Amniotic stem cell (primary cell): ENCODE measurements around the gene BAX.
A peak's percentile ranks its signal among the peaks of the same experiment; 100 is the strongest.

Source experiments
- DNase-seq: peaks from one replicate; lab custom pipeline; 2025; lab: John Stamatoyannopoulos, UW

BAX gene

DNA sequence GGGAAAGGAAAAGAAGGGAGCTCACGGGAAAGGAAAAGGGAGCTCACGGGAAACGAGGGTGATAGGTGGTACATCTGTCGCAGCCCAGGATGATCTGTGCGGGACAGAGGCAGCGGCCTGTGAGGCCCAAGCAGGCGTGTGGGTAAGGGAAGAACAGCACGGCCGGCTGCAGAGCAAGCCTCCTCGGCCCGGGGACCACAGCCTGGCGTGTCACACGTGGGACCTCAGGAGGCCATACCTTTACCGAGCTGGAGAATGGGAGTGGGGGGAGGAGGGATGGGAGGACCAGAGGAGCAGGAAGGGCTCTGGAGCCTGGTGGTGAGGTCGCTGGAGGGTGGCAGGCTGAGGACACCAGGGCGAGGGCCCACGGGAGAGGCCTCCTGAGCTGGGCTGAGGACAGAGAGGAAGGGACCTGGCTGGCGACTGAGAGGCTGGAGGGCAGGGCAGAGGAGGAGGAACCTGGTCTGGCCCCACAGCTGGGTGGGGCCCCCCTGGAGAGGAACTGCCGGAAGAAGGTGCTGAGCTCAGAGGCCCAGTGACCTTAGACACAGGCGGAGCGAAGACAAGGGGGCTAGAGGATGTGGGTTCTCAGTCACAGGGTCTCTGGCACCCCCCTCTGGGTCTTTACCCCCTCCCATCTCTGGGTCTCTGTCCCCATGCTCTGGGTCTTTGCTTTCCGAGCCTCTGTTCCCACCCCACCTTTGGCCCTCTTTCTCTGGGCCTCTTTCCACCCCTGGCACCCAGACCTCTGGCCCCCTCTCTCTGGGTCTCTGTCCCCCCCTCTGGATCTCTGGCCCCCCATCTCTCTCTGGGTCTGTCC lies 7.6 kb downstream of the BAX start:
- DNase-seq = no peak

DNA sequence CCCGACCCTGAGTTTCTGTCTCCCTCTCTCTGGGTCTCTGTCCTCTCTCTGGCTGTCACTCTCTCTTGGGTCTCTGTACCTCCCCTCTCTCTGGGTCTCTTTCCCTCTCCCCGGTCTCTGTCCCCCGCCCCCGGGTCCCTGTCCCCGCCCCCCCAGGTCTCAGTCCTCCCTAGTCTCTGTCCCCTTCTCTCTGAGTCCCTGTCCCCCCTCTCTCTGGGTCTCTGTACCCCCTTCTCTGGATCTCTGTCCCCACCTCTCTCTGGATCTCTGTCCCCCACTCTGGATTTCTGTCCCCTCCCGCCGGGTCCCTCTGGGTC lies 8.1 kb downstream of the BAX start:
- DNase-seq = no peak

DNA sequence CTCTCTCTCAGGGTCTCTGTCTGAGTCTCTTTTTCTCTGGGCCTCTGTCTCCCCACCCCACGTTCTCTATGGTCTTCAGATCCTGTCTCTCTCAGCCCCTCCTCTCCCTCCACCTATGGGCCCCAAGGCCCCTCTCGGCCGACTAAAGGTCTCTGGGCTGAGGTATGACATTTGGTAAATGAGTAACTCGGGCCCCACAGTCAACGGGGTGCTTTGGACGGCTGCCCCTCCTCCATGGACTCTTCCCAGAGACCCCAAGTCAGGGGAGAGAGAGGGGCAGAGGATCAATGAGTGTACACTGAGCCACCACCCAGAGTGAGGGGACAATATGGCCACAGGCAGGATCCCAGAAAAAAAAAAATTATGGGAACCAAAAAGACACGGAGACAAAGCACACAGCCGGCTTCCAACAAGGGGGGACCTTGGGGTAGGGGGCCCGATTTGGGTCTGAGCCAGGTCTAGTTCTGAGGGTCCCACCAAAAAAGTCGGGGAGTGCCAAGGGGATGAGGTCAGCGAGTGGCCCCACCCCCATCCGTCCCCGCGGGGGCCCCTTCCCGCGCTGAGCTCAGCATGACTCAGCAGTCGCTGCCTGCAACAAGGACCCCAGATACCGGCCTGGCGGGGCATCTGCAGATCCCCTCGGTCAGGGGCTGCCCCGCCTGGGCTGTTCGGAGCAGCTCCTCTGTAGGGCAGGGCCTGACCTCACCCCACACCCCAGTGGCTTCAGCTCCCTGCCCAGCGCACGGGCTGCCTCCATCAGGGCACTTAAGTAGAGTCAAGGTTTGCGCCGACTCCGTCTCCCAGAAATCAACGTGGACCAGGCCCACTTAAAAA lies 8.9 kb downstream of the BAX start:
- DNase-seq = peak; percentile 40

DNA sequence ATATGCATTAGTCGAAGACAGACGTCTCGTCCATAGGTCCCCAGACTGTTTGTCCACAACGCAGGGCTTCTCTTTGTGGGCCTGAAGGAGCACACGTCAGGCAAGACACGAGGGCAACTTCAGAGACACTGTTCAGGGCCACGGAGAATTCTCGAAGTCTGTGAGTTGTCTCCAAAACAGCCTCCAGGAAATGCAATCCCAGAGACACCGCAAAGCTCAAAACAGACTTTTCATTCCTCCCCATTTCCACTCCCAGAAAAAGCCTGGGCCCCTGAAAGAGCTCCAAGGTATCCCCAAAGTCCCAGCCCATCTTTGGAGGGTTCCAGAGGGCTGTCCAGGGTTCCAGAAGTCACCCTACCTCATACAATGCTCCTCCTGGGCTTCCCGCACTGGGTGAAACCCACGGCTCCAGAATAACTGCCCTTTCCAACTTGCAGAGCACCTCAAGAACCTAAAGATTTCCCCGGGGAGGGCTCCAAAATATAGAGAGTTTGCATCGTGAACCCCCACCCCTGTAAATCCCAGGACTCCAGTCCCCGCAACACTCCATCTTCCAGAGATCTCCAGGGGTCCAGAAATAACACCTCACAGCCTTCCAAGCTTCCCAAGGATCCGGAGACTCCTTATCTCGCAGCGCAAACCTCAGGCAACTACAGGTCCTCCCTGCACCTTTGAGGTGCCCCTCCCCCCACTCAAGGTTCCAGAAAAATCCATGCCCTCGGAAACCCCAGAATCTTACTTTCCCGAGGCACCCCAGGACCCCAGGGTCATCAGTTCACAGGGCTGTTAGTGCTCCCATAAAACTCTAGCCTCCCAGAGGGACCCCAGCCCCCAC lies 9.7 kb downstream of the BAX start:
- no peak for DNase-seq

DNA sequence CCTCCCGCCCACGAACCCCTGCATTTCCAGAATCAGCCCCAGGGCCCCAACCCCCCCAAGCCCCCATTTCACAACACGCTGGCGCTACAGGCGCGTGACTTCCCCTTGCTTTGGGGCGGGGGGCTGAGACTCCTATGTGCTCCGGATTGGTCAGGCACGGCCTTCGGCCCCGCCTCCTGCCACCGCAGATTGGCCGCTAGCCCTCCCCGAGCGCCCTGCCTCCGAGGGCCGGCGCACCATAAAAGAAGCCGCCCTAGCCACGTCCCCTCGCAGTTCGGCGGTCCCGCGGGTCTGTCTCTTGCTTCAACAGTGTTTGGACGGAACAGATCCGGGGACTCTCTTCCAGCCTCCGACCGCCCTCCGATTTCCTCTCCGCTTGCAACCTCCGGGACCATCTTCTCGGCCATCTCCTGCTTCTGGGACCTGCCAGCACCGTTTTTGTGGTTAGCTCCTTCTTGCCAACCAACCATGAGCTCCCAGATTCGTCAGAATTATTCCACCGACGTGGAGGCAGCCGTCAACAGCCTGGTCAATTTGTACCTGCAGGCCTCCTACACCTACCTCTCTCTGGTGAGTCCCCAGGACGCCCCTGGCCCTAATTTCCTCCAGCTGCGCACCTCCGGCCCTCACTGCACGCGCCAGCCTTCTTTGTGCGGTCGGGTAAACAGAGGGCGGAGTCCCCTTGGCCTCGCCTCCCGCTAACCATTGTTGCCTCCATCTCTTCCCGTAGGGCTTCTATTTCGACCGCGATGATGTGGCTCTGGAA lies 10.5 kb downstream of the BAX start, which contains the start of gene FTL:
Gene FTL, plus strand, starts transcription at position 270 of the 766 bp plus-strand sequence. Its CDS starts 199 bp downstream, at position 469.
- DNase-seq = peak; percentile 87

DNA sequence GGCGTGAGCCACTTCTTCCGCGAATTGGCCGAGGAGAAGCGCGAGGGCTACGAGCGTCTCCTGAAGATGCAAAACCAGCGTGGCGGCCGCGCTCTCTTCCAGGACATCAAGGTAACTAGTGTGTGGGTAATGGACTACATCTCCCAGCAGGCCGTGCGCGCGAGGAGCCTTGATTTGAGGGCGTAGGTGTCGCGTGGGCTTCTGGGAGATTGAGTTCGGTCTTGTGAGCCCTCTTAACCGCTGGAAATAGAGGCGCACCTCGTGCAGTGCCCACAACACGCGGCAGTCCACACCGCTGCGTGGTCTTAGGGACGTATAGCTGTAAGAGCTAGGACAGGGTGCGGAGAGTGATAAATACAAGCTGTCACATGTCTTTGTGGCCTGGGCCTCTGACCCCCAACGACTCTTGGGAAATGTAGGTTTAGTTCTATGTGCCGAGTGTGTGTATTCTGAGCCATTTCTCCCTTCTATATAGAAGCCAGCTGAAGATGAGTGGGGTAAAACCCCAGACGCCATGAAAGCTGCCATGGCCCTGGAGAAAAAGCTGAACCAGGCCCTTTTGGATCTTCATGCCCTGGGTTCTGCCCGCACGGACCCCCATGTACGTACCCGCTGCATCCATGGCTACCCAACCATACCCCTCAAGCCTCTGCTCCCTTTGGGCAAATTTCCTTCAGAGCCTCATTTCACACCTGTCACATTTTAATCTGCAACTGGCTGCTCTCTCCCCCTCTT lies 11.3 kb downstream of the BAX start:
- DNase-seq = peak; percentile 74

DNA sequence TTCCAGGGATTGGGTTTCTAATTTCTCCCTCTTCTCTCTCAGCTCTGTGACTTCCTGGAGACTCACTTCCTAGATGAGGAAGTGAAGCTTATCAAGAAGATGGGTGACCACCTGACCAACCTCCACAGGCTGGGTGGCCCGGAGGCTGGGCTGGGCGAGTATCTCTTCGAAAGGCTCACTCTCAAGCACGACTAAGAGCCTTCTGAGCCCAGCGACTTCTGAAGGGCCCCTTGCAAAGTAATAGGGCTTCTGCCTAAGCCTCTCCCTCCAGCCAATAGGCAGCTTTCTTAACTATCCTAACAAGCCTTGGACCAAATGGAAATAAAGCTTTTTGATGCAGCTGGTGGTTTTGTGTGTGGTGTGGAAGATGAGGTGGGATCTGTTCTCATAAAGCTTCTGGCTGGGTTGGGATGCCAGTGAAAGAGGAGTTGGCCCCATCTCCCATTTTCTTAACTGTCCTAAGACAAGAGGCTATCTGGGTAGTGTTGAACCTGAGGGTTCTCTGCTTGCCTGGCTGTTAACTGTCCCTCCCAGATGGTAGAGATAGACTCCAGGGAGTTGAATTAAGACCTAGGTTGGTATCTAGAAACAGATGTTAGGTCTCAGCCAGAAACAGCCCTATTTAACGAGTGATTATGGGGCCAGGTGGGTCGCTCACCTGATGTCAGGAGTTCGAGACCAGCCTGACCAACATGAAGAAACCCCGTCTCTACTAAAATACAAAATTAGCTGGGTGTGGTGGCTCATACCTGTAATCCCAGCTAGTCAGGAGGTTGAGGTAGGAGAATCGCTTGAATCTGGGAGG lies 12.1 kb downstream of the BAX start:
- no peak for DNase-seq

DNA sequence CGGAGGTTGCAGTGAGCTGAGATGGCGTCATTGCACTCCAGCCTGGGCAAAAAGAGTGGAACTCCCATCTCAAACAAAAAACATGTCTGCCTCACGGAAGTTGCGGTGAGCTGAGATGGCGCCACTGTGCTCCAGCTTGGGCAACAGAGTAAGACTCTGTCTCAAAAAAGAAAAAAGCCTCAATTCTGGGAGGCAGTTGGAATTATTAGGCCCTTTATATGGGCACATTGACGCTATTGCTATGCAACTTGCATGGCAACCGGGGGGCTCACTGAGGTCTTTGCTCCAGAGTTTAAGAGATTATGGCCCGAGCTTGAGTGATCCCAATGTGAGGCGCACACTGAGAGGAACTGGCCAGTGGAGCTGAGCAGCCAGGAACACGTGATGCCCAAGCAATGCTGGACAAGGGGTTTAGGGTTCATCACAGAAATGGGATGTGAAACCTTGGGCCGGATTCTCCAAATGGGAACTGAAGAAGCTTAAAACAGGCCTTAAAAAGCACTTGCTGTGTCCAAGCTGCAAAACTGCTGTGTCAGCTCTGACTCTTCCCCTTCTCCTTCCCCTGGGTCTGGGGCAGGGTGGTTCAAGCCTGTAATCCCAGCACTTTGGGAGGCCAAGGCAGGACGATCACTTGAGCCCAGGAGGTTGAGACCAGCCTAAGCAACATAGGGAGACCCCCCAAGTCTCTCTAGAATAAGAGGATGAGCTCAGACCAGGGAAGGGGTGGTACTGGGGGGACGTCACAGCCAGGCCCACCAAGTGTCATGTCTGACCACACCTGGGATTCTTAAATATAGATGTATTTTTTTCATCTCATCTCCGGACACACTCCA lies 12.9 kb downstream of the BAX start:
- no peak for DNase-seq

DNA sequence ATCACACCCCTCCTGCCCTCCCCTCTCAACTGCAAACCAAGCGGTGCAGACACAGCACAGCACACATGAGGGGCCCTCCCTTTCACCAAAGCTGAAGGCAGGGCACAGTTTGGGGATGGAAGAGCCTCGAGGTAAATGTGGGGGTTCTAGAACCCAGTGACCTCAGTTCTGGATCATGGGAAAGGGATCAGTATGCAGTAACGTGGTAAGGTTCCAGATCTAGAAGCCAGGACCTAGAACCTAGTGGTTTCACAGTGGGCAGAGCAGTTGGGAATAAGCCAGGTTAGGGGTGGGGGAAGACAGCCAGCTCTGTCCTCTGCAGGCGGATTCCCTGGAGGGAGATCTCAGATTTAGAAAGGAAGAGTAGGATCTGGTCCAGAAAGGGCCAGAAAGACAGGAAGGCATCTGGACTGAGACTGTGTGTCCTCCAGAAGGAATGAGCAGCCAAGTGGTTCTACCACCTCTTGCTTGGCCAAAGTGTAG lies 13.5 kb downstream of the BAX start:
- no peak for DNase-seq

DNA sequence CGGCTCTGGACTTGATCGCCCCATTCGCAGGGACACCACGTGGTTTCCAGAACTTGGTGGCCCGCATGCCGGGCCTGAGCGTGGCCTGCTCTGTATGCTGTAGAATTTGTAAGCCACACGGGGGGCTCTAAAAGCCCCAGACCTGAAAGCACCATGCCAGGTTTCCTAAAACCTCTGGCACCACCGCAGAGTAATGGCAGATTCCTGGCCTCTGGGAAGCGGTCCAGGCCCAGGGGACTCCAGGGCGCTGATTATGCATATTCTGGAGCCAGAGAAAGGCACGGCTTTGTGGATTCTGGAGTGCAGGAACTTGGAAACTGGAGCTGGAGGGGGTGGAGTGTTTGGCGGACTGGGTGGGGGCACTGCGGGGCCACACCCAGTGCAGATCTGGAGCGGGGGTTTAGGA lies 14.1 kb downstream of the BAX start:
- DNase-seq = no peak

DNA sequence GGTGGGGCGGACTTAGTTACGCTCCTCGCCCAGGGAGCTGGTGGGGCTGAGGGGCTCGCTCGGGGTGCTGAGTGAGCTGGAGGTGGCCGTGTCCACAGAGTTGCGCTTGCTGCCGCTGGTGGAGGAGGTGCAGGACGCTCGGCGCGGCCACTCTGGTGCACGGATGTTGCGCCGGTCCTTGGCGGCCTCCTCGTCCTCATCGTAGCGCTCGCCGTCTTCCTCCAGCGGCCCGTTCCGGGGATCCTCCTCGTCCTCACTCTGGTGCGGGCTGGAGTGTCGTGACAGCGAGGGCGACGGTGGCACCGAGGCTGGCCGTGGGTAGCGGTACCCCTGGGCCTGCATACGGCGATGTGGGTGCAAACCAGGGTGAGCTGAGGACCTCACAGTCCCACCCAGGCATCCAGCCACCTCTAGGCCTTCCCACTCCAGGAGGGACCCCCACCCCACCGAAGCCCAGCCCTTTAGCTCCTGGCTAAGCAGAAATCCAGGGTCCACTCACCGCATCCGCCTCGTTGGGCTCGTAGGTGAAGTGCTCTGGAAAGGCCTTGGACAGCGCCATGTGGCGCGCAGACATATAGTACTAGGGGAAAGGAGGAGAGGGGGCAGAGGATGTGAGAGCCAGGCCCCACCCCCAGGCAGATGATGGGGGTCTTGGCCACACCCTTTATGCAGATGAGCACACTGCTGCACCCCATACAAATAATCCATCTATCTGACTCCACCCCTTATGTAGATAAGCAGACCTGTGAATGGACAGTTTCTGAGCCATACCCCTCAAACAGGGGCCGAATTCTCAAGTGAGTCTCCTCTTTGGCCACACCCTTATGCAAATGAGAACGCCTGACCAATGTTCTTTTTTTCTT lies 14.8 kb downstream of the BAX start:
- no peak for DNase-seq

DNA sequence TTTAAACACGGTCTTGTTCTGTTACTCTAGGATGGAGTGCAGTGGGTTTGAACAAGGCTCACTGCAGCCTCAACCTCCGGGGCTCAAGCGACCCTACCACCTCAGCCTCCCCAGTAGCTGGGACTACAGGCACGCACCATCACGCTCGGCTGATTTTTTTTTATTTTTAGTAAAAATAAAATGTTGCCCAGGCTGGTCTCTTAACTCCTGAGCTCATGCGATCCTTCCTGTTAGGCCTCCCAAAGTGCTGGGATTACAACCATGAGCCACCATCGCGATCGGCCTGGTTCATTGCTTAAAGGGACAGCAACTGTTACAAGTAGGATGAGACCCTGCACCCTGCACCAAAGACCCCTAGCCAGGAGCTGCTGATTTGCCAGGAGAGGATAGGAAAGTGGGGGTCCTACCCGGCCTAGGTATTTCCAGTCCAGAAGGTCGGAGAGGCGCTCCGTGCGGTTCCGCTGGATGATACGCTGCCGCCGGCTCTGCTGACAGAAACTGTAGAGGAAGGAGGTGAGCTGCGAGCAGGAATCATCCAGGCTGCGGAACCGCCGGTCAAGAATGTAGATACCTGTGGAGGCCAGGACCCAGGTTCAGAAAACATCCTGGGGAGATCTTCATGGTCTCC lies 15.6 kb downstream of the BAX start:
- no peak for DNase-seq

DNA sequence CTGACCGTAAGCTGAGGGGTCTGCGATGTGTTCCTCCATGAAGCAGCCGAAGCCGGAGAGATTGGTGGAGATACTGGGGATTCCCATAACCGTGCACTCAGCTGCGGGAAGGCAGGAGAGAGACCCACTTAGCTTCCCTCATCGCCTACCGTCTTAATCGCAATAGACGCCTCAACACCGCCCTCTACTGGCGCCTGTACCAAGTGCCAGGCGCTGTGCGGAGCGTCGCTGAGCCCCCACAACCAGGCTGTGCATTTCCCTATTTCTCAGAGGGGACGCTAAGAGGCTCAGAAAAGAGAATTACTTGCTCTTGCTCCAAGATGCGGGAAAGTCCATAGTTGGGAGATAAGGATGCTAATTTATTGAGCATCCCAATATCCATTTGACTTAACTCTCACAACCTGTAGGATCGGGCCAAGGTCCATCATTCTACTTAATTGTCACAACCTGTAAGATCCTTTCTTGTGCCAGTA lies 16.3 kb downstream of the BAX start:
- DNase-seq = peak; percentile 39

DNA sequence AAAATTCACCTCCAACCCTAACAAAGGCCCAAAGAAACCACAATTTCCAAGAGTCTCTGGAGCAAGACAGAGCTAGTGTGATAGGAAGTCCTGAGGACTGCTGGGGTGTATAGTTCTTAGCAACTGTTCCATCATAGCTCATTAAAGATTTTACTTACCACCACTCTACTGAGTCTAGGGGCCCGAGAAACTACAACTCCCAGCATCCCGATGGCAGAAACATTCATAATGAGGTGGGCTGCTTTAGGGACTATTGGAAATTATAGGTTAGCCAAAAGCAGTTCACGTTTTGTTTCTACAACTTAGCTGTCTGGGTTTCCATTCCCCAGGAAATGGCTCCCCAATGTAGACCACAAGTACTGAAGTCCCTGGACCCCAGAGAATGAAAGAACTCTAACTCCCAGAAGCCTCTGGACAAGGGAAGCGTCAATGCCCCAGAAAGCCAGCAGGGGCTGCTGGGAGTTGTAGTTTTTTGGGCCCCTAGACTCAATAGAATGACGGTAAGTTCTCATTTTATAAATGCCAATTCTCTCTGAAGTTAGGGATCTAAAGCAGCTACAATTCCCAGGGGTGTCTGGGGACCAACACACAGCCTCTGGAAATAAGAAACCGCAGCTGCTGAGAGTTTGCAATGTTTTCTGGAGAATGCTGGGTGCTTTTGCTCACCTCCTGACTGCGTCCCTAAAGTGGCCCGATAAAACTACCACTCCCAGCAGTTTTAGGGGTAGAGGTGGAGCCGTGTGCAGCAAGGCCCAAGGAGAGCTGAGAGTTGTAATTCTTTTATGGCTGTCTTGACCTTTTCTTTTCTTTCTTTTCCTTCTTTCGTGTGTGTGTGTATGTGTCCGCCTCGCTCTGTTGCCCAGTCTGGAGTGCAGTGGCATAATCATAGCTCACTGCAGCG lies 21.5 kb downstream of the BAX start:
- no peak for DNase-seq

DNA sequence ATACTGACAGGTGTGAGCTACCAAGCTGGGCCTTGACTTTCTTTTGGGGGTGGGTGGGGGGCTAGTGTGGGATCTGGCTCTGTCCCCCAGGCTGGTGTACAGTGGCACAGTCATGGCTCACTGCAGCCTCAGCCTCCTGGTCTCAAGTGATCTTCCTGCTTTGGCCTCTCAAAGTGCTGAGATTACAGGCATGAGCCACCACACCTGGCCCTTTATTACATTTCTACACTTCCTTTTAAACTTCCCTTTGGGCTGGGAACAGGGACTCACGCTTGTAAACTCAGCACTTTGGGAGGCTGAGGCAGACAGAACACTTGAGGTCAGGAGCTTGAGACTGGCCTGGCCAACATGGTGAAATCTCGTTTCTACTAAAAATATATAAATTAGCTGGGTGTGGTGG lies 22.4 kb downstream of the BAX start:
- no peak for DNase-seq

DNA sequence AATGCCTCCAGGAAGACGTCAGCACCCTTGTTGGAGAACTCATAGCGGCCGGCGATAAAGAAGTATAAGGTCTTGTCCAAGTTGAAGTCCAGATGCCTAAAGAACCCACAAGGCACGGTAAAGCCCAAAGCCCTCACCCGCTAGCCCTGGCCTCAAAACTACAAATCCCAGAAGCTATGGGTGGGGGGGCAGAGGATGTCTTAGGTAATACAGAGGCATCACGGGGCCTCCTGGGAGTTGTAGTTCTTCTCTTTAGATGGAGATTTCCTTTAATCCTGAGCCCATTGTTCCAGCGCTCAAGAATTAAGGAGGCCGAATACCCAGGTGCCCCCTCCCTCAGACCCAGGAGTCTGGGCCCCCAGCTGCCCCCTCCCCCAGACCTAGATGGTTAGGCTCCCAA lies 27.6 kb downstream of the BAX start:
- DNase-seq = no peak
